ENCODE data around the gene MYO1E.
"Not testable (repeated sequence)": the region's sequence is repeated elsewhere in the genome, so short reads cannot be mapped to it uniquely, and the experiment has no call there.

Gene MYO1E

DNA sequence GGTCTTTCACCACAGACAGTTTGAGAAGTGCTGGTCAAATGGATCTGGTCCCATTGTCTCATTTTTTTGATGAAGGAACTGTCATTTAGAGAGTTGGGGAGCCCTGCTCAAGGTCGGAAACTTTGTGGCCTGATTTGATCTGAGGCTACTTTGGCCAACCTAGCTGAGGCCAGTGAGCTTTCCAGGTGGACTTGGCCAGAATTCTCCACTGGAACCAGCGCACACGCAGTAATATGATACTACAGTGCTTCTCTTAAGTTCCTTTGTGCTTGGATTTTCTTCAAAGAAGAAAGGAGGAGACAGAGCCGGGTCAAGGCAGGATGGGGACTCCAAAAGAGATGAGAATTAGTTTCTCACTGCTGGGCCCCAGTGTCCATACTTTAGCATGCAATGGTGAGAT, 217.2 kb downstream of the MYO1E start:
- H3K27ac ChIP-seq: no peak overlapping the region
- DNase-seq (ENCODE audit: low read depth, low spot score): no peak

DNA sequence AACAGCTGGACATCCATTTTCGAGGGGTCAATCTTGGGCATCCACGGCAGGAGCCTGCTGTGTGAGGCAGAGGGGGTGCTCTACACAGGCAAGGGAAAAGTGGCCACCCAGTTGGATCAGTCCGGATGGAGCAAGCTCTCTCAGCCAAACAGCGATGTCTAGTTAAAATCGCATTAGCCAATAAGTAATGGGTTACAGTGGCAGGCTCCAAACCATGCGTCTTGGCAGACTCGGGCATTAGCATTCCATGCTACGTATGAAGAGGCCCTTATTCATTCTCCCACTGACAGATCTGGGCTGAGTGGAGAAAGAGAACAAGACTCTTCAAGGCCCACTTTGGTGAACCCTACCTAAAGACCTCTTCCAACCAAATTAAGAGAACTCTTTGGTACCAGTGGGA, 218.4 kb downstream of the MYO1E start:
- no peak overlapping the region for H3K27ac ChIP-seq
- DNase-seq (ENCODE audit: low read depth, low spot score): no peak

DNA sequence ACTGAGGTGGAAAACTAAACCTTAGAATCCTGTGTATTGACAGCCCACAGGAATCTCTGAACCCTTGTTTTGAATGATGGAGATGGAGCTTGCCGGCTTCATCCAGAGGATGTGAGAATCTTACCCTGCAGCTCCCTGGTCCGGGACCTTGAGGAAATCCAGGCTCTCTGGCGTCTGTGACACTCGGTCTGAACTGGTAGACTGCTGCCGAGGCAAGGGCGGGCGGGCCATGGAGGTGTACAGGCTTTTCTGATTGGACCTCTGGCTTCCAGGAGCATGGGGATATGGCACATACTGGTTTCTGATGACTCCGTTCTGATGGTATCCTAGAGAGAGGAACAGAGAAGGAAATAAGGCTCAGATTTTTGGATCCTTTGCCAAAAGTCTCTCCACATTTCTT, 219.2 kb downstream of the MYO1E start:
- DNase-seq (ENCODE audit: low read depth, low spot score): no peak
- H3K27ac ChIP-seq: no peak overlapping the region

DNA sequence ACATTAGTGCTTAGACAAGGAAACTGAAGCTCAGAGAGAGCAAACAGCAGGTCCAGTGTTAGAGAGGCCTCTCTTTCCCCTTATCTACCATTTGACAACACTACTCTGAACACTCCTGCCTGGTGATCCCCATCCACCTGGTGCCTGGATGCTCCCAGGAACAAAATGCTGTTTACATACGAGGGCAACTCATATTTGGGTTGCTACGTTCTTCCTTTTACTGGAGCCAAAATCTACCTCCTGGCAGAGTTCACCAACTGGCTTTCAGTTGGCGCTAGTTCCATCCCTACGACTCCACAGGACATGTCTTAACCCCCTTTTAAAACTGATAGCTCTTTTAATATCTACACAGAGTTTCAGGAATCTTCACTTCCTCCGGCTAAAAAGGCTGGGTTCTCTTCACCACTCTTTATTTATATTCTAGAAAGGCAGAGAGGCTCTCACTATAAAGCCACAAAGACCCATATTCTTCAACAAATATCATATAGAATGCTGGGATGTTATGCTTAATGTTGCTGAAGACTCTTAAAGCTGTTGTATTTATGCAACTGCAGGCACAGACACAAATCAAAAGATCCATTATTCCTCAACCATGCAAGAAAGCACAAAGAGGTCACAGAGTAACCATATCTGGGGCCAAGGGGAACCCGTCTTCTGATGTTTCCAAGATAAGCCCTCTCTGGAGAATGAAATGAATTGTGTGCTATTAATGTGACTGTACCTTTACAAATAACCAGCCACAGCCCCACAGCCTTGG, 219.8 kb downstream of the MYO1E start:
- no peak for DNase-seq (ENCODE audit: low read depth, low spot score)
- H3K27ac ChIP-seq: no peak overlapping the region

DNA sequence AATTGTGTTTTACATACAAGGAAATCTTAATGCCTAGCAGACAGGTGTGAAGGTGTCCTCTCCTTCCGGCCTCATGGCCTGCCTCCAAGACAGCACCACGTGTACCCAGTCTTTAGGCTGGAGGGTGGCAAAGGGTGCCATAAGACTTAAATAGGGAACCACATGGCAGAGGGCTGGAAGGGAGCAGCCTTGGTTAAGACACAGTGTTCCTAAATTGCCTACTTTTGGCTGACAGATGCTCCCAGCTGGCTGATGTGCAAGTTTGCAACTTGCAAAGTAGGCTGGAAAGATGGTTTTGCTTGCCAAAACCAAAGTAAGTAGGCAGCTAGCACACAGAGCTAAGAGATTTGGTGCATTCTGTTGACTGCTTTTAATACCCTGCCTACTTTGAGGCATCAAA, 222.5 kb downstream of the MYO1E start:
- no peak overlapping the region for H3K27ac ChIP-seq
- no peak for DNase-seq (ENCODE audit: low read depth, low spot score)

DNA sequence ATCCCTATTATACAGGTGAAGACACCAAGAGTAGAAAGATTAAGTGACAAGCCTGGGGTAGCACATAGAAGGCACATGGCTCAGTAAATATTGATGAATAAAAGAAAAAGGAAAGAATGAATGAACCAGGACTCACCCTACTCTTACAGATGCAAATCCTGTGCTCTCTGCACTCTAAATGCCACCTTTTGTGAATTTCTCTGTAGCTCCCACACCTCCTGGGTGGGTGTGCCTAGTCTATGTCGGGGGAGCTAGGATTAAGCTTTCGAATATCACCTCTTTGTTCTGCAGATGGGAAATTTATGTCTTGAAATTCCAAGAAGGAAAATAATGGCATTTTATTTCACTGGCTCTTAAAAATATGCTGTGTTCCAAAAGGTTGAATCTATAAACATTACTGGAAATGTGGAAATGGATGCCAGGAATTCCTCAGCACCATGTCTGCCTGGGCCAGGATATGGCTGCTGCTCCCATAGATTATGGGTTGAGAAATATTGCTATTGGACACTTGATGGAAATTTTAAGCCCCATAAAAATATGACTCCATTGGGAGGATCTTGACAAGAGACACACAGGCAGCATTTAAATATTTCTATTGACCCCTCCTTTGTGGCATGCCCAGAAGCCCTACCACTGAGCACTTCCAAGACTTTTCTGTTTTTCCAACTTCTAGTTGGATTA, 224.4 kb downstream of the MYO1E start:
- no peak for DNase-seq (ENCODE audit: low read depth, low spot score)

DNA sequence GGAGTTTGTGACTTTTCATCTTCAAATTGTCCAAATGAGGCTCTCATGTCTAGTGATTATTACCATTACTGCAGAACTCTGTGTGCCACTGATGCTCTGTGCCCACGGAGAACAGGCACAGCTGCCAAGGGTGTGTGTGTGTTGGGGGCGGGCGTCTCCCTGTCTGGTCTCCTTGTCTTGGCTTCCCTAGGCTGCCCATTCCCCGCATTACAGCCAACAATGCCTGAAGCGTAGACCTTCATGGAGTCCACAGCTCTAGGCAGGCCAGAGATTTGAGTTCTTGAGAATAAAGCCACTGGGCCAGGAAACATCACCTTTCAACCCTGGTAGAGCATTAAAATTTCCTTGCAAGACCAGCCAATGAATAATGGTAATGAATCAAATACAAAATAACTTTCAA, 225.0 kb downstream of the MYO1E start:
- no peak for DNase-seq (ENCODE audit: low read depth, low spot score)
- H3K27ac ChIP-seq: no peak overlapping the region

More for the DNA sequence above, 224.4 kb downstream of the MYO1E start:
- no peak overlapping the region for H3K27ac ChIP-seq

DNA sequence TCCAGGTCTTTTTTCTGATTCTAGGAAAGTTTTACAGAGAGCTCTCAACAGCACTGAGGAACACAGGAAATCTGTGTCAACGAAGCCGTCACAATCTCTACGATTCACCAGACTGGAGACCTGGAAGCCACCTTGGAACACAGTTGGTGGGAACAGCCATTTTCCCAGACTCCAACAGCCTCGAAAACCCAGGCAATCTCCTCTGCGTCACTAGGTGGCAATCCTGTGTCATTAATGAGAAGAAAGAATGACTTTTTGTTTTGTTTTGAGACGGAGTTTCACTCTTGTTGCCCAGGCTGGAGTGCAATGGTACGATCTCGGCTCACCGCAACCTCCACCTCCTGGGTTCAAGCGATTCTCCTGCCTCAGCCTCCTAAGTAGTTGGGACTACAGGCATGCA, 228.1 kb downstream of the MYO1E start:
- H3K27ac ChIP-seq; DNase-seq (ENCODE audit: low read depth, low spot score): not testable (repeated sequence)

DNA sequence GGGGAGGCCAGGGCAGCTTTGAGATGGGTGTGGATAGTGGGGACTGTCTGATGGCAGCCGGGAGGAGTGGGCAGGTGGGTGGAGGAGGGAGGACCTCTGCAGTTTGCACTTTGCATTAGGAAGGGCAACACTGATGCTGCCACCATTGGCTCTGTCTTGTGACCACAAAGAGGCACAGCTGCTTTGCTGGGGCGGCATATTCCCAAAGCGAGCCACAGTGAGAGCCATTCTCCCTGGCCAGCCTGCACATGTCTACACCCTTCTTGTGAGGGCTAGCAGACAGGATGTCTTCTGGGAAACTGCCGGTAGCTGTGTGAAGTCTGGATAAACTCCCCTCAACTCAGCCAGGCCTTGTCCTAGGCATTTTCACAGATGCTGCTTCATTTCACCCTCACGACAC, 229.4 kb downstream of the MYO1E start:
- H3K27ac ChIP-seq: no peak overlapping the region

DNA sequence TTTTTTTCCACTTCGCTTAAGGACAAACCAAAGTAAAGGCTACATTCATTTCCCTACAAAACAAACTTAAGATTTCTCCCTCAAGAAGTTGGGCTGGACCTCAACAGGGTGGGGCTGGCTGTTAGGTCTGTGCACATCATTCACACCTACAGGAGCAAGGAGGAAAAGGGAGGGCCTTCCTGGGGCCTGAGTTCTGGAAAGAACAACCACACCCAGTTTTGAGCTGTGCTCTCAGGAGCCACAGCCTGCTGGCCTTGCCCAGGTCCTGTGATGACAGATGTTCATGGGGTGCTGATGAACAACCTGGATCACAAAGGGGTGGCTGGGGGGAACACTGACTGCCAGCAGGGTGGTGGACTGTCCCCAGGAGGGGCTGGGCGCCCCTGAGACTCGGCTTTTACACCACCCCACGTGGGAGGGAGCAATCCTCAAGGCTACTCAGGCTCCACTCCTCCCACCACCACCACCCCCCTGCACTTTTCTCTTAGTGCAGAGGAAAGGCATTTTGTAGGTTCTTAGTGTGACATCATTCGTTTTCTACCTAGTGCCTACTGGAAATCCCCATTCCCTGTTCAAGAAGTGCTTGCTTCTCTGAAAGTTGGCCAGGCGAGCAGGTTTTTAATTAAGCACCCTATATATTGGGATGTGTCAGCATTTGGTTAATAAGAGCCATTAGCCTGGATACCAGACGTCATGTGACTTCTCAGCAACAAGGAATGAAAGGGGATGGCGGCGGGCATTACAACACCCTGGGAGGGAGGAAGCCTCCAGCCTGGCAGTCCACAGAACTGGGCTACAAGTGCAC, 232.0 kb downstream of the MYO1E start:
- no peak for DNase-seq (ENCODE audit: low read depth, low spot score)
- H3K27ac ChIP-seq: peak overlapping the region; percentile 10

More for the DNA sequence above, 229.4 kb downstream of the MYO1E start:
- DNase-seq (ENCODE audit: low read depth, low spot score): no peak

DNA sequence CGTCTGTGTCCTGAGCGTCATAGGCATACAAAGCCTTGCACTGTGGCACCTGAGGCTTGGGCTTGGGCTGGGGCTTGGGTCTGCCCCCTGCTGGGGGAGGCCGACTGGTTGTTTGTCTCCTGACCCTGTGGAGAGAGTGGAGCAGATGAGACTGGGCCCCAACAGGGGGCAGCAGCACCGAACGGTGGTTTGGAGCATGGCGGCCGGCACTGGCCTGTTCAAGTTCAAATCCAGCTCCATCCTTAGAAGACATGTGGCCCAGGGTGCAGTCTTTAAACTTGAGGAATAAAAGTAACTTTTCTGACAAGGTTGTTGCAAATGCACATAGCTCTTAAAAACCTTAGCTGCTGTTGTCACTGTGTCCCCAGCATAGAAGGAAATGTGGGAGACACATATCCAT, 234.4 kb downstream of the MYO1E start:
- DNase-seq (ENCODE audit: low read depth, low spot score): no peak

DNA sequence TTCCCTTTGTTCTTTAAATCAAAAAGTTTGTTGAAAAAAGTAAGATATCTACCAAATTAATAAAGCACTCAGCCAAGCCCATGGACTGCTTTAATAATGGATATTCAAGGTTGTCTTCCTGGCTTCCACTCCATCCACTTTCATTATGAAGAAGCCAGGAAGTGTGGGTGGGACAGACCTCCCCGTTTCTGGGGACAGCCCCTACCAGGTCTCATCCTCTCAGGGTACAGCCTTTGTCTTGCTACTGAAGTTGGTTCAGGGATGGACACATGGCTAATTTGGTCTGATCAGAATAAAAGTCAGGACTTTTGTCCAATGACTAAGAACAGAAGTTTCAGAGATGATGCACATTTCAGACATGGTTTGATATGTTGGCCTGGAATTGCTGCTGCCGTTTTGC, 235.1 kb downstream of the MYO1E start:
- no peak for DNase-seq (ENCODE audit: low read depth, low spot score)

More for the DNA sequence above, 234.4 kb downstream of the MYO1E start:
- H3K27ac ChIP-seq: no peak overlapping the region

DNA sequence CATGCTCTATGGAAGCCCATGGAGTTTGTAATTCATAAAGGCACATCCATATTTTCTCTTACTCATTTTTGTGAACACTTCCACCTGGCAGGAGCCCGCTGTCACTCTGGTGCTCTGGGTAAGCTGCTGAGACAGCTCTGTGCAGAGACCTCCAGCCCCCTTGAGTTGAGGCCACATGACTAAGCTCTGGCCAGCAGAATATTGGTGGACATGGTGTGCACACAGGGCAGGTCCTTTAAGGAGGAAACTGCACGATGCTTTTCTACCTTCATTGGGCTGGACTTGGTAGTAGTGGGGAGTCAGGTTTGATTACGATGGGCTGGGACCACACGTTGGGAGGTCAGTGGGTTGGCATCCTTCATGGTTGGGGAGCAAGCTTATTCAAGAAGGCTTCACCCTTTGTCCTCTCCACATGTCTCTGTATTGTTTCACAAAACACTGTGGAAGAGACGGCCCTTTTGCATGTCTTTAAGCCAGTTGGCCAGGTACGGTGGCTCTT, 238.7 kb downstream of the MYO1E start:
- H3K27ac ChIP-seq: no peak overlapping the region
- DNase-seq (ENCODE audit: low read depth, low spot score): no peak

More for the DNA sequence above, 235.1 kb downstream of the MYO1E start:
- no peak overlapping the region for H3K27ac ChIP-seq

DNA sequence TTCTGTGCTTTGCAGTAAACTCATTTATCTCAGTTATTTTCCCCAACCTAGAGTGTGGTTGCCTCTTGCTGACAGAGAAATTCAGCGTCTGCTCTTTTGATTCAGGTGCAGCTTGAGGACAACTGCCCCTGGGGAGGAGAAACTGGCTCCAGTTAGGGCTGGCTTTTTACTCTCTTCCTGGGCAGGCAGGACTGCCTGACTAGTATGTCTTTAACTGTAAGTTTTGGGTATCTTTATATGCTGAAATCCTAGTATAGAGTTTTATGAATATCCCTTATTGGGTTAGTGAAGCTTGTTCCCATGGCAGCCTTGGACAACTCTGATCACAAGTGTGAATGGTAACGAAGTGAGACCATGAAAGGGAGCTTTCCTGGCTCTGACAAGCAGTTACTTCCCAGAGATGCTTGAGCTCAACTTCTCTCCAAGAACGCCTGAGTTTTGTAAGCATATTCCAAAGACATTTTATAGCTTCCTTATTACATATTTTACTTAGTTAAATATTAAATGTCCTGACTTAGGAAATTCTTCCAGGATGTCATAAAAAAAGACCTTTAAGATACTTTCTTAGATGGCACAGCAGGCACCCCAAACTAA, 240.6 kb downstream of the MYO1E start:
- no peak for DNase-seq (ENCODE audit: low read depth, low spot score)
- H3K27ac ChIP-seq: no peak overlapping the region

DNA sequence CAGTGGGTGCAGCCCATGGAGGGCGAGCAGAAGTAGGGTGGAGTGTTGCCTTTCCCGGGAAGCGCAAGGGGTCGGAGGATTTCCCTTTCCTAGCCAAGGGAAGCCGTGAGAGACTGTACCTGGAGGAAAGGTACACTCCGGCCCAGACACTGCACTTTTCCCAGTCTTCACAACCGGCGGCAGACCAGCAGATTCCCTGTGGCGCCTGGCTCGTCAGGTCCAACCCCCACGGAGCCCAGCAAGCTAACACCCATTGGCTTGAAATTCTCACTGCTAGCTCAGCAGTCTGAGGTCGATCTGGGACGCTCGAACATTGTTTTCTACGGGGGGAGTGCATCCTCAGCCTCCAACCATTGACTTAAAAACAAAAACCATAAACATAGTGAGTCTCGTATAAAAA, 241.2 kb downstream of the MYO1E start:
- DNase-seq (ENCODE audit: low read depth, low spot score): no peak
- H3K27ac ChIP-seq: no peak overlapping the region

DNA sequence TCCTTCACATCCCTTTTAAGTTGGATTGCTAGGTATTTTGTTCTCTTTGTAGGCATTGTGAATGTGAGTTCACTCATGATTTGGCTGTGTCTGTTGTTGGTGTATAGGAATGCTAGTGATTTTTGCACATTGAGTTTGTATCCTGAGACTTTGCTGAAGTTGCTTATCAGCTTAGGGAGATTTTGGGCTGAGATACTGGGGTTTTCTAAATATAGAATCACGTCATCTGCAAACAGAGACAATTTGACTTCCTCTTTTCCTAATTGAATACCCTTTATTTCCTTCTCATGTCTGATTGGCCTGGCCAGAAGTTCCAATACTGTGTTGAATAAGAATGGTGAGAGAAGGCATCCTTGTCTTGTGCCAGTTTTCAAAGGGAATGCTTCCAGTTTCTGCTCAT, 245.4 kb downstream of the MYO1E start:
- not testable (repeated sequence) for DNase-seq (ENCODE audit: low read depth, low spot score); H3K27ac ChIP-seq

DNA sequence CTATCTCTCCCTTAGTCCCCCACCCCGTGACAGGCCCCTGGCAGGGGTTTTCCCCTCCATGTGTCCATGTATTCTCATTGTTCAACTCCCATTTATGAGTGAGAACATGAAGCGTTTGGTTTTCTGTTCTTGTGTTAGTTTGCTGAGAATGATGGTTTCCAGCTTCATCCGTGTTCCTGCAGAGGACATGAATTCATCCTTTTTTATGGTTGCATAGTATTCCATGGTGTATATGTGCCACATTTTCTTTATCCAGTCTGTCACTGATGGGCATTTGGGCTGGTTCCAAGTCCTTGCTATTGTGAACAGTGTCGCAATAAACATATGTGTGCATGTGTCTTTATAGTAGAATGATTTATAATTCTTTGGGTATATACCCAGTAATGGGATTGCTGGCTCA, 247.0 kb downstream of the MYO1E start:
- not testable (repeated sequence) for DNase-seq (ENCODE audit: low read depth, low spot score); H3K27ac ChIP-seq

DNA sequence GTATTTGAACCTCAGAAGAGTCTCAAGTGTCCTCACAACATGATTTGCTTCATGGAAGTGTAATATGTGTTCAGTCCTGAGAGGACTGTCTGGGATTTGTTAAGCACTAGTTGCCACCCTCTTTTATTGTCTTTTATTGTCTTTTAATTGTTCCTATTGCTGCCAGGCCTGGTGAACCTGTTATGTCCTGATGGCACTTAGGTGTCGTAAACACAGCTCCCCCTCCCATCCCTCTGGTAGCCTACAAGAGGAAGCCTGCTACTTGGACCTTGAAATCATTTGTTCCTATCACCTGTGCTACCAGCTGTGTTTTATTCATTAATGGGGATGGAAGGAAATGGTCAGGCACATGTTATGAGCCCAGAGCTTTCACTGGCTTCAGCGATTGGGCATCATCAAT, 248.4 kb downstream of the MYO1E start:
- no peak for DNase-seq (ENCODE audit: low read depth, low spot score)
- no peak overlapping the region for H3K27ac ChIP-seq

DNA sequence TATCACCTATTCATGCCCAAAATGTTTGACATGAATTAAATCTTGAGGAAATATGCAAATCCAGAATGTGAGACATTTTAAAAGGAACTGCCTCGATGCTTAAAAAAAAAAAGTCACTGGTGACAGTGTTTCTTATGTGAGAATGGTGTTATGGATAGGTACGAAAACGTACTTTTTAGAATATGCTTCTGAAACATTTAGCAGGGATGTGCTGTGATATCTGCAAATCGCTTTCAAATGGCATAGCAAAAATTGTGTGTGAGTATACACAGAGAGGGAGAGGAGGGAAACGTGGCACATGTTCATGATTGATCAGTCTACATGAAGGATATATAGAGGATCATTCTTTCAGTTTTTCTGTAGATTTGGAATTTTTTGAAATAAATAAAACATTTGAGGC, 251.7 kb downstream of the MYO1E start:
- H3K27ac ChIP-seq: no peak overlapping the region
- DNase-seq (ENCODE audit: low read depth, low spot score): no peak

DNA sequence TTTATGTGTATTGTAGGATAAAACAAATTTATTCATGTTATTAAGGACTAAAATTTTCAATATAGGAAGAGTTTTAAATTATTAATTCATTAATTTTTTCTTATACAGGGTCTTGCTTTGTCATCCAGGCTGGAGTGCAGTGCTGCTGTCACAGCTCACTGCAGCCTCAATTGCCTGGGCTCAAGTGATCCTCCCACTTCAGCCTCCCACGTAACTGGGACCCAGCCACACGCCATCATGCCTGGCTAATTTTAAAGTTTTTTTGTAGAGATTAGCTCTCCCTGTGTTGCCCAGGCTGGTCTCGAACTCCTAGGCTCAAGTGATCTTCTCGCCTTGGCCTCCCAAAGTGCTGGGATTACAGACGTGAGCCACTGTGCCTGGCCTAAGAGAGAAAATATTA, 253.0 kb downstream of the MYO1E start:
- DNase-seq (ENCODE audit: low read depth, low spot score): no peak

More for the DNA sequence above, 253.0 kb downstream of the MYO1E start:
- no peak overlapping the region for H3K27ac ChIP-seq

Data from epithelial cell of prostate (primary cell).